Measurements from ENCODE around the gene SLIT3.

The SLIT3 gene

DNA sequence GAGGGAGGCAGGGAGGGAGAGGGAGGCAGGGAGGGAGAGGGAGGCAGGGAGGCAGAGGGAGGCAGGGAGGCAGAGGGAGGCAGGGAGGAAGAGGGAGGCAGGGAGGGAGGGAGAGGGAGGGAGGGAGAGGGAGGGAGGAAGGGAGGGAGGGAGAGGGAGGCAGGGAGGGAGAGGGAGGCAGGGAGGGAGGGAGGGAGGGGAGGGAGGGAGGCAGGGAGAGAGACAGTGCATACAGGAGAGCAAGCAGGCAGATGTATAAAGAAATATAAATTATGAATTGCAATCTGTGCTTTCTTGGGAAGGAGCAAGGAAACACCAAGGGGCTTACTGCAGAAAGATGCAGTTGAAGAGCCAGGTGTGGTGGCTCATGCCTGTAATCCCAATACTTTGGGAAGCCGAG is 574.6 kb downstream of the SLIT3 start:
- H3K79me2 ChIP-seq (ENCODE audit: insufficient read depth, low read length) = no peaks in the 10 kb centered on the region
- no peak overlapping the region for H3K4me2 ChIP-seq (ENCODE audit: low read depth, low read length, poor library complexity, severe bottlenecking)
- no peak overlapping the region for H3K9ac ChIP-seq (ENCODE audit: low read depth, low read length, poor library complexity, severe bottlenecking)
- H3K27me3 ChIP-seq (ENCODE audit: insufficient read depth, low read length, poor library complexity, severe bottlenecking) = no peaks in the 10 kb centered on the region
- H3F3A ChIP-seq (ENCODE audit: low read depth) = no peaks in the 10 kb centered on the region
- no peaks in the 10 kb centered on the region for H3K9me3 ChIP-seq (ENCODE audit: insufficient read depth, low read depth, low read length)
- no peaks in the 10 kb centered on the region for H4K20me1 ChIP-seq (ENCODE audit: insufficient read depth, low read length, poor library complexity, severe bottlenecking)
- H2AFZ ChIP-seq (ENCODE audit: low read length) = no peak overlapping the region
- no peaks in the 10 kb centered on the region for H3K9me2 ChIP-seq (replicated peaks; ENCODE audit: low read depth, low read length)
- no peak overlapping the region for H3K4me3 ChIP-seq (ENCODE audit: low read length, poor library complexity, severe bottlenecking)
- H3K4me1 ChIP-seq (ENCODE audit: insufficient read depth, low read length, poor library complexity, severe bottlenecking) = no peaks in the 10 kb centered on the region
- no peaks in the 10 kb centered on the region for H3K36me3 ChIP-seq (ENCODE audit: insufficient read depth, low read length)
- TF ChIP-seq EZH2phosphoT487 (IDR thresholded peaks at IDR 0.05; ENCODE audit: borderline replicate concordance) = no peak
- TF ChIP-seq, protein P1, sequence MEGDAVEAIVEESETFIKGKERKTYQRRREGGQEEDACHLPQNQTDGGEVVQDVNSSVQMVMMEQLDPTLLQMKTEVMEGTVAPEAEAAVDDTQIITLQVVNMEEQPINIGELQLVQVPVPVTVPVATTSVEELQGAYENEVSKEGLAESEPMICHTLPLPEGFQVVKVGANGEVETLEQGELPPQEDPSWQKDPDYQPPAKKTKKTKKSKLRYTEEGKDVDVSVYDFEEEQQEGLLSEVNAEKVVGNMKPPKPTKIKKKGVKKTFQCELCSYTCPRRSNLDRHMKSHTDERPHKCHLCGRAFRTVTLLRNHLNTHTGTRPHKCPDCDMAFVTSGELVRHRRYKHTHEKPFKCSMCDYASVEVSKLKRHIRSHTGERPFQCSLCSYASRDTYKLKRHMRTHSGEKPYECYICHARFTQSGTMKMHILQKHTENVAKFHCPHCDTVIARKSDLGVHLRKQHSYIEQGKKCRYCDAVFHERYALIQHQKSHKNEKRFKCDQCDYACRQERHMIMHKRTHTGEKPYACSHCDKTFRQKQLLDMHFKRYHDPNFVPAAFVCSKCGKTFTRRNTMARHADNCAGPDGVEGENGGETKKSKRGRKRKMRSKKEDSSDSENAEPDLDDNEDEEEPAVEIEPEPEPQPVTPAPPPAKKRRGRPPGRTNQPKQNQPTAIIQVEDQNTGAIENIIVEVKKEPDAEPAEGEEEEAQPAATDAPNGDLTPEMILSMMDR (conservative IDR thresholded peaks at IDR 0.05; ENCODE audit: low read length) = no peak

DNA sequence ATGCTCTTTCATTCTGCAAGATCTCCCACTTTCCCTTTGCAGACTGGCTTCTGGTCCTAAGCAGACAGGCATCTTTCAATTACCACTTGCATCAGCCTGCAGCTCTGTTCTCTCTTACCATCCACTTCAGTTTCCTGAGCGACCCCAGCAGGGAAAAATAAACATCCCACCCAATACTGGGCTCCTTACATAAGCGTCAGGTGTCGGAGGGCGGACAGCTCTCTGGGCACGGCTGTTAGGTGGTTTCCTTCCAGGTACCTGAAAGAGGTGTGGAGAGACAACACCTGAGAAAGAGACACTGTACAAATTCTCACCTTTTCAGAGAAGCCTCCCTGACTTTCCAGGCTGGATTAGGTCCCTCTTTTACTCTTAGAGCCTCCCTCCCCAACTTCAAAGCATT is 576.7 kb downstream of the SLIT3 start:
- Histone ChIP-seq H3K4me1 (ENCODE audit: insufficient read depth, low read length, poor library complexity, severe bottlenecking) (no peaks in the 10 kb centered on the region), H3K9me2 (replicated peaks; ENCODE audit: low read depth, low read length) (no peaks in the 10 kb centered on the region), H3K9ac (ENCODE audit: low read depth, low read length, poor library complexity, severe bottlenecking) (no peak overlapping the region), H3K79me2 (ENCODE audit: insufficient read depth, low read length) (no peaks in the 10 kb centered on the region), H3K27me3 (ENCODE audit: insufficient read depth, low read length, poor library complexity, severe bottlenecking) (no peaks in the 10 kb centered on the region), H3K36me3 (ENCODE audit: insufficient read depth, low read length) (no peaks in the 10 kb centered on the region), H3K4me2 (ENCODE audit: low read depth, low read length, poor library complexity, severe bottlenecking) (no peak overlapping the region), H2AFZ (ENCODE audit: low read length) (no peak overlapping the region), H3K4me3 (ENCODE audit: low read length, poor library complexity, severe bottlenecking) (no peak overlapping the region), H4K20me1 (ENCODE audit: insufficient read depth, low read length, poor library complexity, severe bottlenecking) (no peaks in the 10 kb centered on the region), H3F3A (ENCODE audit: low read depth) (no peaks in the 10 kb centered on the region), H3K9me3 (ENCODE audit: insufficient read depth, low read depth, low read length) (no peaks in the 10 kb centered on the region)
- TF ChIP-seq, protein P1 (conservative IDR thresholded peaks at IDR 0.05; ENCODE audit: low read length) = no peak
- TF ChIP-seq EZH2phosphoT487 (IDR thresholded peaks at IDR 0.05; ENCODE audit: borderline replicate concordance) = no peak

DNA sequence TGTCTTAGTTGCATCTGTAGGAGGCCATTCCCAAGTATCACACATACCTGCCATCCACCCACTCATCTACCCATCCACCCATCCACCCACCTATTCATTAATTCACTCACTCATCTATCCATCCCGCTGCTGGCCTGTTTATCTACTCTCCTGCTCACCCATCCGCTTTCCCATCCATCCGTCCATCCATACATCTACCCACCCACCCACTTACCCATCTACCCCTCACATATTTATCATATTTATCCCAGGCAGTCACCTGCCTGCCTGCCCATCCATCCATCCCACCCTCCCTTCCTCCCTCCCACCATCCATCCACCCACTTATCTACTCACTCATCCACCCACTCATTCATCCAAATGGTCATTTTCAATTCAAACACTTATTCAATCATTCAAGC is 577.9 kb downstream of the SLIT3 start:
- Histone ChIP-seq H3K9me2 (replicated peaks; ENCODE audit: low read depth, low read length) (no peaks in the 10 kb centered on the region), H3K4me3 (ENCODE audit: low read length, poor library complexity, severe bottlenecking) (no peak overlapping the region), H3K9ac (ENCODE audit: low read depth, low read length, poor library complexity, severe bottlenecking) (no peak overlapping the region), H2AFZ (ENCODE audit: low read length) (no peak overlapping the region), H3K9me3 (ENCODE audit: insufficient read depth, low read depth, low read length) (no peaks in the 10 kb centered on the region), H3K4me1 (ENCODE audit: insufficient read depth, low read length, poor library complexity, severe bottlenecking) (no peaks in the 10 kb centered on the region), H4K20me1 (ENCODE audit: insufficient read depth, low read length, poor library complexity, severe bottlenecking) (no peaks in the 10 kb centered on the region), H3F3A (ENCODE audit: low read depth) (no peaks in the 10 kb centered on the region), H3K79me2 (ENCODE audit: insufficient read depth, low read length) (no peaks in the 10 kb centered on the region), H3K36me3 (ENCODE audit: insufficient read depth, low read length) (no peaks in the 10 kb centered on the region), H3K4me2 (ENCODE audit: low read depth, low read length, poor library complexity, severe bottlenecking) (no peak overlapping the region), H3K27me3 (ENCODE audit: insufficient read depth, low read length, poor library complexity, severe bottlenecking) (no peaks in the 10 kb centered on the region)
- no peak for TF ChIP-seq EZH2phosphoT487 (IDR thresholded peaks at IDR 0.05; ENCODE audit: borderline replicate concordance)
- TF ChIP-seq, protein P1 (conservative IDR thresholded peaks at IDR 0.05; ENCODE audit: low read length) = no peak

Data from Loucy (cell line).